WI38 (cell line): ENCODE measurements around the gene DCLK1.

Experiments used
- H3K4me3 ChIP-seq: 2 replicates; pipeline ENCODE4 v1.5.1; 2011; ENCODE audit warnings: low read depth, mild to moderate bottlenecking, control low read depth, low read length
- TF ChIP-seq, protein P1 (sequence below): IDR thresholded peaks from 2 replicates; pipeline ENCODE4 v1.5.1; 2012; ENCODE audit warnings: low read depth, mild to moderate bottlenecking, control low read depth, low read length

DCLK1 gene

DNA sequence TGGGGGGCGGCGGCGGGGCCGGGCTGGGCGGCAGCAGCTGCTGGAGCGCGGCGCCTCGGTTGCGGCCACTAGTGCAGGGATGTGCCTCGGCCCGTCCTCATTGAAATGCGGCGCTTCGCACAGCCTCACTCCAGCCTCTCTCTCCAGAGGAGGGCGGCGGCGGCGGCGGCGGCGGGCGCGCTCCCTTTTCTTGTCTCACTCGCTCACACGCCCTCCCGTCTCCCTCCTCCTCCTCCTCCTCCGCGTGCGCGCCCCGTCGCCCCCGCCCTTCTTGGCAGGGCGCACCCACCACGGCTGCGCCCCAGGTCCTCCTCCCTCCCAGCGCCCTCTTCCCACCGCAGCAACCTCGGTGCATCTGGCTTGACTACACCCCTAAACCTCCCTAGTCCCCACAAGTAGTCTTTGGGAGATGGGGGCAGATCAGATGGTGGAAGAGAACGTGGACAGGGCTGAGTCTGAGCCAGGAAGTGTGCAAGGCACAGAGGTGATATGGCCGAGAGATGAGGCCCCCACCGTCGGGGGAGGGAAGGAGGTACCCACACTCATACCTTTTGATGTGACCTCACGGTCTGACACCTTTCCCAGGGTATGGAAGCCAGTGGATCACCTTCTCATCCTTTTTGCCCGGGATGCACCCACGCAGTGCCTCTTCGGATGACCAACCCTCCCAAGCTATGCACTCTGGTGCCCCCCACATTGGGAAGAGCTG lies at the start of gene DCLK1:
DCLK1 (minus strand) TSS at position 161 of the 709 bp plus-strand sequence.
- H3K4me3 ChIP-seq: no peak within 1 kb of the TSS
- TF ChIP-seq, protein P1, sequence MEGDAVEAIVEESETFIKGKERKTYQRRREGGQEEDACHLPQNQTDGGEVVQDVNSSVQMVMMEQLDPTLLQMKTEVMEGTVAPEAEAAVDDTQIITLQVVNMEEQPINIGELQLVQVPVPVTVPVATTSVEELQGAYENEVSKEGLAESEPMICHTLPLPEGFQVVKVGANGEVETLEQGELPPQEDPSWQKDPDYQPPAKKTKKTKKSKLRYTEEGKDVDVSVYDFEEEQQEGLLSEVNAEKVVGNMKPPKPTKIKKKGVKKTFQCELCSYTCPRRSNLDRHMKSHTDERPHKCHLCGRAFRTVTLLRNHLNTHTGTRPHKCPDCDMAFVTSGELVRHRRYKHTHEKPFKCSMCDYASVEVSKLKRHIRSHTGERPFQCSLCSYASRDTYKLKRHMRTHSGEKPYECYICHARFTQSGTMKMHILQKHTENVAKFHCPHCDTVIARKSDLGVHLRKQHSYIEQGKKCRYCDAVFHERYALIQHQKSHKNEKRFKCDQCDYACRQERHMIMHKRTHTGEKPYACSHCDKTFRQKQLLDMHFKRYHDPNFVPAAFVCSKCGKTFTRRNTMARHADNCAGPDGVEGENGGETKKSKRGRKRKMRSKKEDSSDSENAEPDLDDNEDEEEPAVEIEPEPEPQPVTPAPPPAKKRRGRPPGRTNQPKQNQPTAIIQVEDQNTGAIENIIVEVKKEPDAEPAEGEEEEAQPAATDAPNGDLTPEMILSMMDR: no peak

DNA sequence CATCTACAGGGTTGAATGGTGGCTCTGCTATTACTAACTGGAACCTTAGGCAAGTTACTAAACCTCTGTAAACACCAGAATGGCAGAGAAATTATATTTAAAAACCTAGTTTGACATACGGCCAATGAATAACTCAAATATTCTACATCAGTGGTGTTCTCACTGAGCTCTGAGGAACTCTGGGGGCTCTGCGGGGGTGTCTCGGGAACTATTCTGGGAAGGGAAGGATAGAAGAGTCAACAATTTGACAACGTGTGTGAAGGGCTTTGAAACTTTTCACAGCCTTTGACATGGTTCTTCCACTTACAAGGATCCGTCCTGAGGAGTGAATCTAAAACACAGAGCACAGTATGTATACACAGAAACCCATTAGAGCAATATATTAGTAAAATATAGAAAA lies 44.4 kb upstream of the DCLK1 start:
- no peak overlapping the region for H3K4me3 ChIP-seq
- TF ChIP-seq, protein P1: no peak

DNA sequence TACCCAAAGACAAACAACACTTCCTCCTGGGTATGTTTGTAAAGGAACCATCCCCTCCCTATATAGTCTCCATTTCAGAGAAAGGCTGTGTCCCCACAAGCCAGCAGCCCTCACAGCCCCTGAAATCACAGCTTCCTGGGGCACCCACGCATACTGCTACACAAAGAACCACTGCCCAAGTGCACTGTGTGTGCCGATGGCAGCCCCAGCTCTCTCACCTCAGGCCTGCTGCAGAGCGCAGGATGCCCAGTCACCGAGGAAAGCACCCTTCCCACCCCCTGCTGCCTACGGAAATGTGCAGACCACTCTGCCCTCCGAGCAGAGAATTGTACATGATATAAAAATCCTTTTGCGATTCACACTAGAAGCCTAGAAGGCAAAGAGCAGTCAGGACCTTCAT lies 43.7 kb upstream of the DCLK1 start:
- no peak overlapping the region for H3K4me3 ChIP-seq
- TF ChIP-seq, protein P1: no peak

DNA sequence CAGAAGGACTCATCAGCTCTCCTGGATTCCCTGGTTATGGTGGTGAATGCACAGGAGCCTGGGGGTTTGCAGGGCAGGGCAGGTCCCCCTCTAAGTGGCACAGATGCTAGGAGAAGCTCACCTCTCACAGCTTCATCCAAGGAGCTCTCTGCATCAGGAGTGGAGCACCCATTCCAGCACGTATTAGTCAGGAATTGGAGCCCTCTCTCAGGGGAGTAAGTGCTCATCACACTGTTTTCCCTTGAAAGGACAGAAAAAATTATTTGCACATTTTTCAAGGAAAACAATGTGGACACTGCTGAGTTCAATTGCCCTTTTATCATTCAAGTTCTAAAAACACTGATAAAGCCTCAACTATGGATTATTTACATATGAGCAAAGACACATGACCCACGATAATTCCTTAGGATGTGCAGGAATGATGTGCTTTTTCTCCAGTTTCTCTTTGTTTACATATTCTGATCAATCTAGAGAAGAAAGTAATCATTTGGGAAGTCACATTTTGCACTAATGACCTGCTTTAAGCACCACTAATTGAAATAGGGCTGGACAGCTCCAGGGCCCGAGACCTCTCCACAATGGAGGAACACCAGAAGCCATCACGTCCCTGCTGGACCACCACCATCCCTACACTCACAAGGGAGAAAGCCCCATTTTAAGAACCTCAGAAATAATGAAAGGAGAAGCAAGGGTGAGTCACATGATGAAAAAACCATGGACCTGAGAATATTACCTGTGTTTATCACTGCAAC lies 42.6 kb upstream of the DCLK1 start:
- no peak overlapping the region for H3K4me3 ChIP-seq
- TF ChIP-seq, protein P1: no peak

DNA sequence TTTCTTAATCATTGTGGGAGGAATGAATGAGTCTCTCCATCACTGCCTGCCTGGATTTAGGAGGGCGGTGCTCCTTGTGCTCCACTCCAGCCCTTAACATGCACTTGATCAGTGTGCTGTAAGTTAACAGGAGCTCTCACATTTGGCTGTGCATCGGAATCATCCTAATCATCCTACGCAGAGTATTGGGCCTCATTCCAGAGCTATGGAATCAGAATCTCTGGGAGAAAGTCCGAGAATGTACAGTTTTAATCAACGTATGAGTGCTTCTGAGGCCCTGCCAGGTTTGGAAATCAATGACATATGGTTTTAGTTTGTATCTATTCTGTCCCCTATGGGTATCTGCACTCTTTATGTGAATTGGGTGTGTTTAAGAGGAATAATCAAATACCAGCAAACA lies 34.9 kb upstream of the DCLK1 start:
- H3K4me3 ChIP-seq: no peak overlapping the region
- TF ChIP-seq, protein P1: no peak

DNA sequence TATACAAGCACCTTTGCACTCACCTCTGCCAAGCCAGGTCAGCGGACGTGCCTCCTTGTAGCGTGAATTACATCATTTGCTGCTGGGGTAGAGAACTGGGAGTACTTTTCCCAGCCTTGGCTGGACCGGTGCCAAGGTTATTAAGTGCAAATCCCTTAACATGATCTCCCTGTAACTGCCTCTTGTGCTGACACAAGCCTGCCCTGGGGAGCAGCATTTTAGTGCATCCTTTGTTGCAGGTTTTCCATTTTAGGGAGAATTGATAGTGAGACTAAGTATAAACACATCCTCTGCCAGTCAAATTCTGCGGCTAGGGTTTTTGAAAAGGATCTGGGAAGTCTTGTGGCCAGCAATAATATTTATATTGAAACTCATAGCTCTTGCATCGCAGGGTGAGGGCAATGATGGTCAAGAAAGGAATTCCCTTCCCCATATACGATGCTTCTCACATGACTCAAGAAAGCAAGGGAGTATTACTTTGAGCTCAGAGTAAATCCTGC lies 32.7 kb upstream of the DCLK1 start:
- H3K4me3 ChIP-seq: no peak overlapping the region

More for the DNA sequence above, 32.7 kb upstream of the DCLK1 start:
- TF ChIP-seq, protein P1: no peak
